Choroid plexus epithelial cell (primary cell): ENCODE data around the gene USF3.

ENCODE experiments used
- DNase-seq: peaks from one replicate; pipeline ENCODE4 v3.0.0-alpha.2; 2010; ENCODE audit warnings: low read depth
- H3K4me3 ChIP-seq: 2 replicates; pipeline ENCODE4 v1.5.1; 2011; ENCODE audit warnings: low read depth, mild to moderate bottlenecking, control low read depth, low read length, moderate library complexity
- TF ChIP-seq, protein P1 (sequence below): conservative IDR thresholded peaks from 2 replicates; pipeline ENCODE4 v1.5.1; 2011; ENCODE audit warnings: low read depth, mild to moderate bottlenecking, control low read depth, inconsistent platforms, low read length, moderate library complexity

The USF3 gene

DNA sequence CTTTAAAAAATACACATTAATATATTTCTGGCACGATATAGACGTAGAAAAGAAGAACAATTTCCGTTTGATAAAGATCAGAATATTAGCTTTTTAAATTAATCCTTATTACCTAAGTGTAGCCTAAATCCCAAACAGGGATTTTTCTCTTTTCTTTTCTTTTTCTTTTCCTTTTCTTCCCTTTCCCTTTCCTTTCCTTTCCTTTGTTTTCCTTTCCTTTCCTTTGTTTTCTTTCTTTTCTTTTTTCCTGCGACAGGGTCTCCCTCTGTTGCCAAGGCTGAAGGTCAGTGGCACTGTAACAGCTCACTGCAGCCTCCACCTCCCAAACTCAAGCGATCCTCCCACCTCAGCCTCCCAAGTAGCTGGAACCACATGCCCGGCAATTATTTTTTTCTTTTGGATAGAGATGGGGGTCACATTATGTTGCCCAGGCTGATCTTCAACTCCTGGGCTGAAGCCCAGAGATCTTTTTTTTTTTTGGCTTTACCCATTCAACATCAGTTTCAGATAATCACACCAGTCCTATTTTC lies 1.8 kb upstream of the USF3 start:
- TF ChIP-seq, protein P1, sequence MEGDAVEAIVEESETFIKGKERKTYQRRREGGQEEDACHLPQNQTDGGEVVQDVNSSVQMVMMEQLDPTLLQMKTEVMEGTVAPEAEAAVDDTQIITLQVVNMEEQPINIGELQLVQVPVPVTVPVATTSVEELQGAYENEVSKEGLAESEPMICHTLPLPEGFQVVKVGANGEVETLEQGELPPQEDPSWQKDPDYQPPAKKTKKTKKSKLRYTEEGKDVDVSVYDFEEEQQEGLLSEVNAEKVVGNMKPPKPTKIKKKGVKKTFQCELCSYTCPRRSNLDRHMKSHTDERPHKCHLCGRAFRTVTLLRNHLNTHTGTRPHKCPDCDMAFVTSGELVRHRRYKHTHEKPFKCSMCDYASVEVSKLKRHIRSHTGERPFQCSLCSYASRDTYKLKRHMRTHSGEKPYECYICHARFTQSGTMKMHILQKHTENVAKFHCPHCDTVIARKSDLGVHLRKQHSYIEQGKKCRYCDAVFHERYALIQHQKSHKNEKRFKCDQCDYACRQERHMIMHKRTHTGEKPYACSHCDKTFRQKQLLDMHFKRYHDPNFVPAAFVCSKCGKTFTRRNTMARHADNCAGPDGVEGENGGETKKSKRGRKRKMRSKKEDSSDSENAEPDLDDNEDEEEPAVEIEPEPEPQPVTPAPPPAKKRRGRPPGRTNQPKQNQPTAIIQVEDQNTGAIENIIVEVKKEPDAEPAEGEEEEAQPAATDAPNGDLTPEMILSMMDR: no peak
- no peak overlapping the region for H3K4me3 ChIP-seq
- DNase-seq: no peak

DNA sequence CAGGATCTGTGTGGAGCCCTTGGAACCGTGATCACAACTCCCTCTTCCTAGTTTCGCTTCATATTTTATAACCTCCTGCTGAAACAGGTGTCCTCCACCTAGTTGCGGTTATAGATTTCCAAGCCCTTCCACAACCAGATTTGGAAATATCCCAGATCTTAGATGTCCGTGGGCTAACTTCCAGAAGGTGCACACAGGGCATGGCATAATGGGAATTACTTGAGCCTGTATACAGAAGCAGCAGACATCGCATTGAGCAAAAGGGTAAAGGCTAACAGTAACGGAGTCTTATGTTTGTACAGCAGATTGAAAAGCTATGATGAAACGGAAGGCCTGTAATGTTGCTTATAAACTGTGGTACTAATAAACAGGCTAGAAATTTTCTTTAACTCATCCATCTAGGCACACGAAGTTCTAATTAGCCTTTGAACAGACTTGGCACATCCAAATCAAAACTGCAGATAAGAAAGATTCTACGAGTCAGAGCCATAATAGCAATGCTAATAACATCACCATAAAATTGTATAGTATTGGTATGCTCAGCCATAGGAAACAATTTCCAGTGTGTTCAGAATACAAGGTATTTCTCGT lies 1.2 kb upstream of the USF3 start:
- H3K4me3 ChIP-seq: peak overlapping the region; percentile 85
- DNase-seq: peak; percentile 54
- TF ChIP-seq, protein P1: no peak

DNA sequence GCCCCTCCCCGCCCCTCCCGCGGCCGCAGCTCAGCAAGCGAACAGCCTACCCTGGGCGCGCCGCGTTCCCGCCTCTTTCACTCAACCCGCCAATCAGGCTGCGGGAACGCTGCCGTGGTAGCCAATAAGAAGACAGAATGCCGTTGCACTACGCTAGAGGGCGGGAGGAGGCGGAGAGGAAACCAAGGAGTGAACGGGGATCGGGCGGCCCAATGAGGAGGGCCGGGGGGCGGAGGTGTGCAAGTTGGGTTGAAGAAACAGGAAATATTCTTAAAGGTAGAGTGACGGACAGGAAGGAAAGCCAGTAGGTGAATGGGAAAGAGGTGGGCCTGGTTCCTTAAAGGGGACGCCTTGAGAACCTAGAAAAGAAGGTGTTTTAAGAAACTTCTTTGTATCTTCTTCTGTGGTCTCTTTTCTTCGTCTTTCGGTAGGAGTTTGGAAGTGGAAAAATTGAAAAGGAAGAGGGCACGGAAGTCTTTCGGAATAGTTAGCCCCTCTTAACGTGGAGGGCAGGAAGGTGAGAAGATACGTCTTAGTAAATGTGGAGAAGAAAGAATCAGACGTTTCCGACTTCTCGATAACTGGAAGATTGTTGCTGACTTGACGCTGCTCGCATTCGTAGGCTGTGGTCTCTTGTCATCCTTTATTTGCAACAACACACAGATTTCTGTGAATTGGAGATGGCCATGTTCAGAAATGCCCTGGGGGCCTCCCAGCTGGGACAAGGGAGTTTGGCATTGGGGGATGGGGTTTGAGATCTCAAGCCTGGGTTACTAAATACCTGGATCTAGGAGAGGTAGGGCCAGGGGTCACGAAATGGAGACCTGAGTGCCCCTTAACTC lies 437 bp upstream of the USF3 start:
- TF ChIP-seq, protein P1: peak; percentile 12
- DNase-seq: peak; percentile 100
- H3K4me3 ChIP-seq: peak overlapping the region; percentile 85

DNA sequence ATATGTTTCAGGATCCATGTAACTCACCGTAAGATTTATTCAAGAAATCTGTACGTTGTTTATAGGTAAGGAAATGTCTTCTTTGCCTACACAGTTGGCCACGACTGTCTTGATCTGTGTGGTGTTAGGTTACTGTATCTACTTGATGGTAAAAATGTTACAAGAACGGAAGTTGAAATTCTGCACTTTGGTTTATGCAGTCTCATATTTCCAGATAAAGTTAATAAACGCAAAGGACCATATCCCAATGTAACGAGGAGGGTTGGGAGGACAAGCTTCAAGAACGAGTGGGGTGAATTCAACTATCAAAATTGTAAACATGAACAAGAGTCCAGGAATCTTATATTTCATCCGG lies 1.0 kb downstream of the USF3 start:
- TF ChIP-seq, protein P1: no peak
- peak; percentile 50 for DNase-seq

DNA sequence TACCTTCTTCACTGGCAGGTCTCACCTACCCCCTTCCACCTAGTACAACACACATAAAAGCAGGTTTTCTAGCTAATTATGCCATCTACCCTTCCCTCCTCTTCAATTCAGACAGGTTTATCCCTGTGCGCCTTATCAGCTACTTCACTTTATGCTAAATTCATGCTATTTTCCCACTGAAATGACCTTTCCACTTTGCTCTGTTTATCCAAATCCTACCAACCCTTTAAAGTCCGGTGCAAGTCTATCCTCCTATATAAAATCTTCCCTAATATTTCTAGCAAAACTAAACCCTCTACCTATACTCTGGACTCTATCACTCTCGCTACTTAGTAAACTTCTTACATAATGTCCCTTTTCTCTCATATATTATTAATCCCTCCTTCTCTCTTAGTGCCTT lies 6.0 kb downstream of the USF3 start:
- no peak overlapping the region for H3K4me3 ChIP-seq
- TF ChIP-seq, protein P1: no peak
- DNase-seq: no peak

More for the DNA sequence above, 1.0 kb downstream of the USF3 start:
- H3K4me3 ChIP-seq: peak overlapping the region; percentile 80

DNA sequence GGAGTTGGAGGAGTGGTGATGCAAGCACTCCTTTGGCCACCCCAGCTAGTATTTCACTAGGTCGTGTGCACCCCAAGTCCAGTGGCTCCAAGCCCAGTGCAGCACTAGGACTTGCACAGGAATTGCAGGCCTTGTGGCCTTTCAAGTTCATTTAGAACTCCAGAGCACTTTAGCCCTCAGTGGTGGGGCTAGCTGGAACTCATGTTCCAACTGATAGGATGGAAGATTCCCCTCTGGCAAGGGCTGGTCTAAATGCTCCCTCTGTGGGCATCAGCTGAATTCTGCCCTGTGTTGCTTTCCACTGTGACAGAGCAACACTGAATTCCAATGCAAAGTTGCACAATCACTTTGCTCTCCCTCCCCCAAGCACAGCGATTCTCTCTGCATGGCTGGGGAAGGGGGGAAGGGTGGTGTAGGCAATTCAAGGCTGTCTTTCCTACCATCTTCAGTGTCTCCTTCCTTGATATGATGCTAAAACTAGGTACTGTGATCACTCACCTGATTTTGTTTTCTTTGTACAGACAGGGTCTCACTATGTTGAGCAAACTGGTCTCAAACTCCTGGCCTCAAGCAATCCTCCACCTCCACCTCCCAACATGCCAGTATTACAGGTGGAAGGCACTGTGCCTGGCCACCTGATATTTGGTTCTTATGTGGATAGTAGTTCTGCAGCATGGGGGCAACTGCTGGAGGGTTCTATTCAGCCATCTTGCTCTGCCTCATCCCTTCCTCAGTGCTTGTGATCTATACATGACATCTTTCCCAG lies 10.3 kb downstream of the USF3 start:
- TF ChIP-seq, protein P1: peak; percentile 15
- DNase-seq: peak; percentile 86
- no peak overlapping the region for H3K4me3 ChIP-seq
